Neural cell (in vitro differentiated cells): ENCODE data around the gene SPATA4.

Experiments
- EZH2 ChIP-seq: fragments of 200-600, 300-800 bp; shearing (Covaris generic), sonication (generic); IDR thresholded peaks from 2 replicates; pipeline ENCODE4 v1.6.1; 2014; ENCODE audit warnings: antibody characterized with exemption, low read length, borderline replicate concordance, mild to moderate bottlenecking; ENCODE audit not compliant: insufficient read depth, poor library complexity, severe bottlenecking
- POLR2AphosphoS5 ChIP-seq: IDR thresholded peaks from 2 replicates; pipeline ENCODE4 v1.6.1; 2012

DNA sequence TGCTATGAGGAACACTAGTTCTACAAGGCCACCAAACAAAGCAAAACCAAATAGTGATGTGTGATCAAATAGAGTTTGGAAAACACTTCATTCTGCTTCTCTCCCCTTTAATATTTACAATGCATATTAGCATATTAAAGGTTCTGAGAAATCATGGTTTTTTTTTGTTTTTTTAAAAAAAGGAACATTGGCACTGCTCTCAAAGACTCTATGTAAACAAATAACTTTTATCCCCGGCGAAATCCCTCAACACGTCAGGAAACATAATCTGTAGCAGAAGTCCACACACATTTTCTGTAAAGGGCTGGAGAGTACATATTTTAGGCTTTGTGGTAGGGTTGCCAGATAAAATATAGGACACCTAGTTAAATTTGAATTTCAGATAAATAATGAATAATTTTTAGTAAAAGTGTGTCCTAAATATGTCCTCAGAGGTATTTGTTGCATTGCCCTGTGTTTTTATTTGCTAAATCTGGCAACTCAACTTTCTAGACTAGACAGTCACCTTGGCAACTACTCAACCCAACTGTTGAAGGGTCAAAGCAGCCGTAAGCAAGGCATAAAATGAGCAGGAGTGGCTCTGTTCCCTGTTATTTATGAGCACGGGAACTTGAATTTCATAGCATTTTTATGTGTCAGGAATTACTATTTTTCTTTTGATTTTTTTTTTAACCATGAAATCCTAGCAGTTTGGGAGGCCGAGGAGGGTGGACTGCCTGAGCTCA is 8.6 kb downstream of the SPATA4 start:
- no peak for TF ChIP-seq POLR2AphosphoS5
- no peak for TF ChIP-seq EZH2
